ENCODE data around the gene KIAA0319L. TPM values are rescaled to one million over a fixed set of nuclear protein-coding genes. Genes with fewer than 3 reads are reported as not detected.

KIAA0319L gene
- total RNA-seq, 1 donor from 2014 or later, result 58.3 TPM

DNA sequence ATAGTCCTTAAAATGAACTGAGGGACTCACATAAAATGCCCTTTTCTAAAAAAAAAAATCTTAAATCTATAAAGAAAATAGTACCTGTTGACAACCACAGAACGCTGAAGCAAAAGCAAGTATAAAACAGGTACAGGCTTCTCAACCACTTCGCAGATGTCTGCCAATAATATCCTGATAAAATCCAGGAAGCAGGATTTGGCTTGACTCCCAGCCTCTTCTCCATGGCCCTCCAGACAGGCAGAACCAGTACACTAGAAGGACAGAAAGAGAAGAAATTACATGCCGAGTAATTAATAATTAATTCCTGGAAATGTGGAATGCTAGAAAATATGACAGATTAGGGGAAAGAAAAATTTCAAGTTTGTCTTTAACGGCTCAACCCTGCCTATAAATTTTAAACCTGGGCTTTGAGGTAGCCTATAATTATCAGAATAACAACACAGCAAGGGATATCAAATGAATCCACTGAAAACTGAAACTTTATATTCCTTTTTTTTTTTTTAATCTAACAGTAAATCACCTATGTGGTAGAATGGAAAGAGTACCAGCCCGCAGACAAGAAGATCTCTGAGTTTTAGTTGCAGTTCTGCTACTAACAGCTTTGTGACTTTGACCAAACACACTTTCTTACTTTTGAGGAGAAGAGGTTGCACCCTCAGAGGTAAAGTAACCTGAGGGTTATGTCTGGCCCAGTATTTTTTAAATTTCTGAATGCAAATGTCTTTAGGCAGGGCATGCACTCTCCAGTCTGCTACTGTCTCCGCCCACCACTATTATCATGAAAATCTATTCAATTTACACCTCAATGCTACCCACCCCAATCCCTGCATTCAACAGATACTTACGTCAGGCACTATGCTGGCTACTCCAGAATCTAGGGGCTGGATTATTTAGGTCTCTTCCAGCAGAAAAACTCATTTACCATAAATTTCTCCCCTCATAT, 2.7 kb downstream of the KIAA0319L start:
- H3K4me2 ChIP-seq, result peak overlapping the region; percentile 98
- no peak overlapping the region for H3K27ac Mint-ChIP-seq

GRCh38 chr1:35553851-35554250, 3.4 kb downstream of the KIAA0319L start:
- TF ChIP-seq, protein P1, sequence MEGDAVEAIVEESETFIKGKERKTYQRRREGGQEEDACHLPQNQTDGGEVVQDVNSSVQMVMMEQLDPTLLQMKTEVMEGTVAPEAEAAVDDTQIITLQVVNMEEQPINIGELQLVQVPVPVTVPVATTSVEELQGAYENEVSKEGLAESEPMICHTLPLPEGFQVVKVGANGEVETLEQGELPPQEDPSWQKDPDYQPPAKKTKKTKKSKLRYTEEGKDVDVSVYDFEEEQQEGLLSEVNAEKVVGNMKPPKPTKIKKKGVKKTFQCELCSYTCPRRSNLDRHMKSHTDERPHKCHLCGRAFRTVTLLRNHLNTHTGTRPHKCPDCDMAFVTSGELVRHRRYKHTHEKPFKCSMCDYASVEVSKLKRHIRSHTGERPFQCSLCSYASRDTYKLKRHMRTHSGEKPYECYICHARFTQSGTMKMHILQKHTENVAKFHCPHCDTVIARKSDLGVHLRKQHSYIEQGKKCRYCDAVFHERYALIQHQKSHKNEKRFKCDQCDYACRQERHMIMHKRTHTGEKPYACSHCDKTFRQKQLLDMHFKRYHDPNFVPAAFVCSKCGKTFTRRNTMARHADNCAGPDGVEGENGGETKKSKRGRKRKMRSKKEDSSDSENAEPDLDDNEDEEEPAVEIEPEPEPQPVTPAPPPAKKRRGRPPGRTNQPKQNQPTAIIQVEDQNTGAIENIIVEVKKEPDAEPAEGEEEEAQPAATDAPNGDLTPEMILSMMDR (IDR thresholded peaks at IDR 0.05), result no peak
- TF ChIP-seq EZH2phosphoT487 (IDR thresholded peaks at IDR 0.05), result no peak
- no peak for TF ChIP-seq EZH2 (IDR thresholded peaks at IDR 0.05)
- Mint-ChIP-seq H3K27ac (no peak overlapping the region), H3K36me3 (peaks cover 16% of the 10 kb centered on the region), H3K4me3 (no peak overlapping the region), H3K4me1 (peaks cover 27% of the 10 kb centered on the region), H3K9me3 (no peaks in the 10 kb centered on the region), H3K27me3 (ENCODE audit: insufficient read depth, low read depth) (peaks cover 3% of the 10 kb centered on the region)
- H3K4me2 ChIP-seq, result no peak overlapping the region
- H3K9ac ChIP-seq, result no peak overlapping the region
- H3K4me3 ChIP-seq, result no peak overlapping the region
- H3K79me2 ChIP-seq (ENCODE audit: low read depth), result peaks cover 60% of the 10 kb centered on the region
- no peaks in the 10 kb centered on the region for H3K27me3 ChIP-seq
- no peak overlapping the region for H2AFZ ChIP-seq (replicated peaks)
- H3K27ac ChIP-seq, result no peak overlapping the region
- DNase-seq (ENCODE audit: low spot score), result no peak
- H3F3A ChIP-seq (ENCODE audit: low read depth), result peaks cover 41% of the 10 kb centered on the region
- no peaks in the 10 kb centered on the region for H3K9me3 ChIP-seq (ENCODE audit: low read depth)
- peaks cover 23% of the 10 kb centered on the region for H3K4me1 ChIP-seq
- peaks cover 41% of the 10 kb centered on the region for H4K20me1 ChIP-seq (ENCODE audit: low read depth)
- H3K36me3 ChIP-seq, result peaks cover 8% of the 10 kb centered on the region

More for the DNA sequence above, 2.7 kb downstream of the KIAA0319L start:
- no peaks in the 10 kb centered on the region for H3K9me3 Mint-ChIP-seq
- peaks cover 60% of the 10 kb centered on the region for H3K79me2 ChIP-seq (ENCODE audit: low read depth)
- H3K36me3 ChIP-seq, result peaks cover 8% of the 10 kb centered on the region
- H3K4me1 Mint-ChIP-seq, result peaks cover 30% of the 10 kb centered on the region
- no peaks in the 10 kb centered on the region for H3K27me3 ChIP-seq
- H3K9ac ChIP-seq, result peak overlapping the region; percentile 4
- DNase-seq (ENCODE audit: low spot score), result no peak
- no peak for TF ChIP-seq EZH2 (IDR thresholded peaks at IDR 0.05)
- TF ChIP-seq, protein P1 (IDR thresholded peaks at IDR 0.05), result no peak
- TF ChIP-seq EZH2phosphoT487 (IDR thresholded peaks at IDR 0.05), result no peak
- H3F3A ChIP-seq (ENCODE audit: low read depth), result peaks cover 38% of the 10 kb centered on the region
- H2AFZ ChIP-seq (replicated peaks), result no peak overlapping the region
- H3K36me3 Mint-ChIP-seq, result peaks cover 16% of the 10 kb centered on the region
- peaks cover 48% of the 10 kb centered on the region for H4K20me1 ChIP-seq (ENCODE audit: low read depth)
- peaks cover 3% of the 10 kb centered on the region for H3K27me3 Mint-ChIP-seq (ENCODE audit: insufficient read depth, low read depth)
- no peak overlapping the region for H3K4me3 Mint-ChIP-seq
- no peaks in the 10 kb centered on the region for H3K9me3 ChIP-seq (ENCODE audit: low read depth)
- peaks cover 26% of the 10 kb centered on the region for H3K4me1 ChIP-seq
- peak overlapping the region; percentile 97 for H3K4me3 ChIP-seq
- H3K27ac ChIP-seq, result no peak overlapping the region

DNA sequence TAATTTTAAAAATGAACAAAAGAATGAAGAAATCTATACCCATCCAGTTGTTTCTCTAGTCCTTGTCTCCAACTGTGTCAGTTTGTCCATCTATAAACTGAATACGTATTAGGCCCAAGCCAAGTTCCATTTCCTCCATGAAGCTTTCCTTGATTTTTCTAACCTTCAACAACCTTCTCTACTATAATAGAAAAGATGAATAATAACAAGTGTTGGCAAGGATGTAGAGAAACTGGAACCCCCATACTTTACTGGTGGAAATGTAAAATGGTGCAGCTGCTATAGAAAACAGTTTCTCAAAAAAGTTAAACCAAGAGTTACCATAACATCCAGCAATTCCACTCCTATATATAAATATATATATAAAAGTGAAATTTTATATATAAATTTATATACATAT, 10.6 kb downstream of the KIAA0319L start:
- Mint-ChIP-seq H3K4me1 (peaks cover 8% of the 10 kb centered on the region), H3K27me3 (ENCODE audit: insufficient read depth, low read depth) (no peaks in the 10 kb centered on the region), H3K9me3 (no peaks in the 10 kb centered on the region), H3K4me3 (no peak overlapping the region), H3K27ac (no peak overlapping the region), H3K36me3 (peaks cover 21% of the 10 kb centered on the region)
- Histone ChIP-seq H3K27me3 (no peaks in the 10 kb centered on the region), H3K4me2 (no peak overlapping the region), H2AFZ (replicated peaks) (no peak overlapping the region), H3K27ac (no peak overlapping the region), H3K4me1 (no peaks in the 10 kb centered on the region), H3K36me3 (peaks cover 11% of the 10 kb centered on the region), H3K9me3 (ENCODE audit: low read depth) (no peaks in the 10 kb centered on the region), H3K9ac (no peak overlapping the region), H3K79me2 (ENCODE audit: low read depth) (peaks cover 61% of the 10 kb centered on the region), H3K4me3 (no peak overlapping the region), H4K20me1 (ENCODE audit: low read depth) (peaks cover 20% of the 10 kb centered on the region), H3F3A (ENCODE audit: low read depth) (peaks cover 24% of the 10 kb centered on the region)
- DNase-seq (ENCODE audit: low spot score), result no peak
- no peak for TF ChIP-seq EZH2 (IDR thresholded peaks at IDR 0.05)
- TF ChIP-seq, protein P1 (IDR thresholded peaks at IDR 0.05), result no peak
- TF ChIP-seq EZH2phosphoT487 (IDR thresholded peaks at IDR 0.05), result no peak

All from neural progenitor cell (in vitro differentiated cells).